ENCODE results near the gene PVALB.

PVALB gene

GRCh38 chr22:36819112-36819511 lies 2.3 kb upstream of the PVALB start:
- H3K27ac ChIP-seq (ENCODE audit: extremely low read depth, low read depth, low read length), result no peak overlapping the region
- POLR2A ChIA-PET, result no interaction called here
- H3K4me3 ChIP-seq (ENCODE audit: low read depth, low read length), result no peak overlapping the region
- peaks cover 12% of the 10 kb centered on the region for H3K4me1 ChIP-seq (ENCODE audit: control insufficient read depth, insufficient read depth, low read length)
- H3K9me3 ChIP-seq (ENCODE audit: control insufficient read depth, insufficient read depth, low read depth, low read length), result no peaks in the 10 kb centered on the region
- CTCF ChIA-PET, result interaction anchor here (1.1 to 2.2 kb wide), 4 partner anchors 34 to 37 kb away, joined by 3 to 18 read pairs (median 10); no protein-coding TSS in a partner anchor
- TF ChIP-seq BCL11B (tag by site-specific recombination; IDR thresholded peaks at IDR 0.05; ENCODE audit: low read depth) (no peak), KLF17 (tag by site-specific recombination; IDR thresholded peaks at IDR 0.05) (no peak), ZNF692 (tag by site-specific recombination; IDR thresholded peaks at IDR 0.05) (no peak), ZNF239 (tag by site-specific recombination; IDR thresholded peaks at IDR 0.05) (no peak), ZFHX2 (tag by site-specific recombination; conservative IDR thresholded peaks at IDR 0.05) (no peak), ZNF449 (tag by site-specific recombination; IDR thresholded peaks at IDR 0.05) (no peak), KLF8 (tag by site-specific recombination; IDR thresholded peaks at IDR 0.05) (no peak), ZBTB21 (tag by site-specific recombination; IDR thresholded peaks at IDR 0.05) (no peak), ZNF600 (tag by site-specific recombination; IDR thresholded peaks at IDR 0.05) (no peak), ZNF548 (tag by site-specific recombination; IDR thresholded peaks at IDR 0.05) (no peak), INSM2 (tag by site-specific recombination; IDR thresholded peaks at IDR 0.05) (no peak), ZNF624 (tag by site-specific recombination; IDR thresholded peaks at IDR 0.05) (no peak), ZNF398 (tag by site-specific recombination; IDR thresholded peaks at IDR 0.05) (no peak), ZNF610 (tag by site-specific recombination; IDR thresholded peaks at IDR 0.05; ENCODE audit: borderline replicate concordance) (no peak), KLF9 (tag by site-specific recombination; IDR thresholded peaks at IDR 0.05; ENCODE audit: low read depth) (no peak), YY2 (tag by site-specific recombination; IDR thresholded peaks at IDR 0.05) (no peak), HOXA7 (CRISPR knock-in tag; IDR thresholded peaks at IDR 0.05; ENCODE audit: borderline replicate concordance) (no peak), REST (tag by site-specific recombination; IDR thresholded peaks at IDR 0.05) (no peak)
- H3K36me3 ChIP-seq (ENCODE audit: control insufficient read depth in 2 of 2, insufficient read depth in 1 of 2, low read length in 2 of 2), result no peaks in the 10 kb centered on the region

Measured in HEK293 (cell line).